IPS DF 4.7 (cell line): Measurements from ENCODE around the gene BTG1.

ENCODE experiments used
- DNase-seq: peaks from one replicate; pipeline ENCODE4 v3.0.0-alpha.2; 2013; ENCODE audit warnings: low spot score; ENCODE audit errors: extremely low read depth

BTG1 gene

GRCh38 chr12:92145731-92146496 is at the start of gene BTG1:
TSS of gene BTG1 (minus strand) at chr12:92145846. CDS start at chr12:92145535, 311 bp downstream.
- peak; percentile 99 for DNase-seq

GRCh38 chr12:92194561-92194960 is 48.9 kb upstream of the BTG1 start:
- no peak for DNase-seq

- DNase-seq: no peak
Measured at GRCh38 chr12:92193846-92194245, 48.2 kb upstream of the BTG1 start.

- DNase-seq: no peak
Measured at GRCh38 chr12:92193063-92193462, 47.4 kb upstream of the BTG1 start.

- DNase-seq: no peak
Measured at GRCh38 chr12:92192360-92192759, 46.7 kb upstream of the BTG1 start.

GRCh38 chr12:92191061-92191460 is 45.4 kb upstream of the BTG1 start:
- no peak for DNase-seq

GRCh38 chr12:92188517-92189188 is 43.0 kb upstream of the BTG1 start:
- DNase-seq: no peak

- no peak for DNase-seq
Measured at GRCh38 chr12:92186038-92186470, 40.4 kb upstream of the BTG1 start.

- no peak for DNase-seq
Measured at GRCh38 chr12:92185052-92185451, 39.4 kb upstream of the BTG1 start.

- DNase-seq: no peak
Measured at GRCh38 chr12:92183575-92183974, 37.9 kb upstream of the BTG1 start.

GRCh38 chr12:92178340-92178739 is 32.7 kb upstream of the BTG1 start:
- DNase-seq: no peak

GRCh38 chr12:92176646-92177045 is 31.0 kb upstream of the BTG1 start:
- no peak for DNase-seq

GRCh38 chr12:92175961-92176360 is 30.3 kb upstream of the BTG1 start:
- DNase-seq: no peak

GRCh38 chr12:92170050-92170449 is 24.4 kb upstream of the BTG1 start:
- DNase-seq: no peak

GRCh38 chr12:92167075-92167474 is 21.4 kb upstream of the BTG1 start:
- no peak for DNase-seq

GRCh38 chr12:92164712-92165111 is 19.1 kb upstream of the BTG1 start:
- DNase-seq: no peak

GRCh38 chr12:92162079-92162478 is 16.4 kb upstream of the BTG1 start:
- no peak for DNase-seq

- DNase-seq: no peak
Measured at GRCh38 chr12:92158796-92159439, 13.3 kb upstream of the BTG1 start.

- no peak for DNase-seq
Measured at GRCh38 chr12:92156704-92157395, 11.2 kb upstream of the BTG1 start.

- no peak for DNase-seq
Measured at GRCh38 chr12:92156139-92156538, 10.5 kb upstream of the BTG1 start.

- no peak for DNase-seq
Measured at GRCh38 chr12:92155733-92156132, 10.1 kb upstream of the BTG1 start.

GRCh38 chr12:92151916-92152315 is 6.3 kb upstream of the BTG1 start:
- DNase-seq: no peak
